Panc1 (cell line): ENCODE data around the gene PROK1. TPM values are rescaled to one million over a fixed set of nuclear protein-coding genes. Genes with fewer than 3 reads are reported as not detected.

ENCODE experiments used
- ATAC-seq: fragments of 200-7000 bp; cut with Tn5 transposase; 2 replicates; pipeline ENCODE4 v1.9.1; 2020; ENCODE audit warnings: mild to moderate bottlenecking, moderate library complexity
- BruUV-seq: library from RNA; stranded (reverse); fragments of 400-500 nt; replicated peaks from 2 replicates; lab custom pipeline; 2021; lab: Mats Ljungman, UMichigan
- CTCF ChIA-PET: fragments of 300-600 bp; sonication (Branson Sonifier 250); formaldehyde crosslinking; loops from one replicate; lab custom pipeline; 2022; ENCODE audit warnings: antibody characterized with exemption; lab: Charles Lee
- POLR2A ChIA-PET: fragments of 300-600 bp; sonication (Branson Sonifier 250); formaldehyde crosslinking; loops from one replicate; lab custom pipeline; 2022; ENCODE audit warnings: antibody characterized with exemption; lab: Charles Lee
- DNase-seq: peaks from one replicate; pipeline ENCODE4 v3.0.0-alpha.2; 2010; ENCODE audit warnings: low read depth, low spot score
- H3K27ac ChIP-seq: 2 replicates; pipeline ENCODE4 v1.5.1; 2011; ENCODE audit warnings: mild to moderate bottlenecking, low read length, inconsistent platforms
- H3K27me3 ChIP-seq: fragments of 200-500 bp; sonication (Bioruptor generic); 2 replicates; pipeline ENCODE4 v1.6.0; 2014; ENCODE audit warnings: low read length, inconsistent platforms; ENCODE audit not compliant: control insufficient read depth, insufficient read depth
- H3K36me3 ChIP-seq: fragments of 200-500 bp; sonication (Bioruptor generic); 2 replicates; pipeline ENCODE4 v1.5.1; 2014; ENCODE audit warnings: inconsistent platforms, mild to moderate bottlenecking, low read length, moderate library complexity; ENCODE audit not compliant: control insufficient read depth, insufficient read depth
- H3K4me1 ChIP-seq: 2 replicates; pipeline ENCODE4 v1.5.1; 2011; ENCODE audit warnings: inconsistent platforms, mild to moderate bottlenecking, low read length, moderate library complexity; ENCODE audit not compliant: control insufficient read depth, insufficient read depth
- H3K4me3 ChIP-seq, 2 experiments: 2 replicates each; pipeline ENCODE4 v1.5.1; 2011 to 2012; ENCODE audit warnings: low read depth in 2 of 2, low read length in 2 of 2, mild to moderate bottlenecking in 2 of 2, inconsistent platforms in 1 of 2, moderate library complexity in 1 of 2
- H3K9me3 ChIP-seq: fragments of 200-500 bp; sonication (Bioruptor generic); 2 replicates; pipeline ENCODE4 v1.5.1; 2014; ENCODE audit warnings: low read depth, mild to moderate bottlenecking, inconsistent platforms, low read length, moderate library complexity; ENCODE audit not compliant: control insufficient read depth, insufficient read depth
- CTCF ChIP-seq: fragments of 450-650 bp; IDR thresholded peaks from 2 replicates; pipeline ENCODE4 v1.5.1; 2017; ENCODE audit warnings: mild to moderate bottlenecking
- POLR2AphosphoS5 ChIP-seq: IDR thresholded peaks from 2 replicates; pipeline ENCODE4 v1.6.1; 2012; ENCODE audit warnings: mild to moderate bottlenecking, low read depth, low read length, moderate library complexity
- REST ChIP-seq, 2 experiments: IDR thresholded peaks; 2 replicates each; pipeline ENCODE4 v1.6.1; 2011 to 2012; ENCODE audit warnings: low read depth in 2 of 2, control low read depth in 1 of 2, low read length in 1 of 2, mild to moderate bottlenecking in 1 of 2, moderate library complexity in 1 of 2; ENCODE audit not compliant: insufficient read depth in 1 of 2
- SIN3A ChIP-seq: IDR thresholded peaks from 2 replicates; pipeline ENCODE4 v1.6.1; 2012; ENCODE audit warnings: low read depth, mild to moderate bottlenecking, low read length, moderate library complexity, borderline replicate concordance; ENCODE audit not compliant: insufficient read depth
- TCF7L2 ChIP-seq: IDR thresholded peaks from 2 replicates; pipeline ENCODE4 v1.6.1; 2011; ENCODE audit warnings: mild to moderate bottlenecking, low read depth, low read length, inconsistent platforms
- in situ Hi-C: cut with HindIII; loops from 2 replicates; pipeline ENCODE4 v1.10.0; 2016; ENCODE audit warnings: low sequenced_read_pairs, low pct_unique_long_range_greater_than_20kb
- intact Hi-C: fragments of 100-400 bp; cut with micrococcal nuclease; formaldehyde crosslinking; loops from one replicate; pipeline ENCODE4 v1.10.0; 2022; ENCODE audit not compliant: unreplicated experiment
- total RNA-seq: library from RNA; stranded (reverse); gene quantifications from one replicate; pipeline ENCODE4 v1.2.1, GENCODE V29; 2021; ENCODE audit not compliant: unreplicated experiment

The PROK1 gene
- total RNA-seq, 1 experiment from 2014 or later, result not detected

GRCh38 chr1:110504226-110504625 is 53.3 kb downstream of the PROK1 start:
- intact Hi-C loops (no loop called here), in situ Hi-C loops (no loop called here)
- Histone ChIP-seq H3K4me3 (no peak overlapping the region), H3K27ac (no peak overlapping the region), H3K27me3 (no peaks in the 10 kb centered on the region), H3K36me3 (no peaks in the 10 kb centered on the region), H3K9me3 (no peaks in the 10 kb centered on the region), H3K4me1 (no peaks in the 10 kb centered on the region)
- POLR2A ChIA-PET, result interaction anchor here (0.6 kb wide), 1 partner anchor 41 kb away, joined by 4 read pairs; no protein-coding TSS in a partner anchor
- no TSS peak for BruUV-seq
- TF ChIP-seq REST (IDR thresholded peaks at IDR 0.05; ENCODE audit: insufficient read depth in 1 of 2, low read depth in 2 of 2, low read length in 1 of 2) (no peak), TCF7L2 (no peak), CTCF (no peak), SIN3A (no peak), POLR2AphosphoS5 (no peak)
- ATAC-seq, result no peak
- no peak for DNase-seq
- CTCF ChIA-PET, result no interaction called here

DNA sequence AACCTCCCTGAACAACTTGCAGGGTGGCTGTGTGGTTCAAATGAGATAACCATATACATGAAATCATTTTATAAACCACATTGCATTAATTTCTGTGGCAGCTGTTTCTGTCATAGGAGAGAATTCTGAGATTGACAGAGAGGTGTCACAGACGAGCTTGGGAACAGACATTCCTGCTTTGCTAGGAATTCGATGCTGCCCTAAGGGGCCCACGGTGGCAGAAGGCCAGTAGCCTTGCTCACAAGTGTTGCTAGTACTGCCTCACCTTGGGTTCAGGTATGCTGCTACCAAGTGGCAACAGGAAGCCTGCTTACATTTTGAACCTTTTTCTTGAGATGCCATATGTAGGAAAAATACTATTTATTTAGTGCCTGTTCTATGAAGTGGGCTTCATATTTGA is 54.6 kb downstream of the PROK1 start:
- TF ChIP-seq REST (IDR thresholded peaks at IDR 0.05; ENCODE audit: insufficient read depth in 1 of 2, low read depth in 2 of 2, low read length in 1 of 2) (no peak), POLR2AphosphoS5 (no peak), CTCF (no peak), TCF7L2 (no peak), SIN3A (no peak)
- CTCF ChIA-PET, result interaction anchor here (0.6 kb wide), 1 partner anchor 29 kb away, joined by 3 read pairs; no protein-coding TSS in a partner anchor
- POLR2A ChIA-PET, result no interaction called here
- in situ Hi-C loops, result no loop called here
- Histone ChIP-seq H3K27ac (no peak overlapping the region), H3K27me3 (no peaks in the 10 kb centered on the region), H3K9me3 (no peaks in the 10 kb centered on the region), H3K4me3 (no peak overlapping the region), H3K36me3 (no peaks in the 10 kb centered on the region), H3K4me1 (no peaks in the 10 kb centered on the region)
- no peak for ATAC-seq
- intact Hi-C loops, result no loop called here
- DNase-seq, result no peak
- no TSS peak for BruUV-seq
